ENCODE measurements around the gene NUDT1. TPM values are rescaled to one million over a fixed set of nuclear protein-coding genes. Genes with fewer than 3 reads are reported as not detected.
"Not testable (repeated sequence)": the region's sequence is repeated elsewhere in the genome, so short reads cannot be mapped to it uniquely, and the experiment has no call there.

The NUDT1 gene
- total RNA-seq, 1 donor from 2014 or later: 14.2 TPM

DNA sequence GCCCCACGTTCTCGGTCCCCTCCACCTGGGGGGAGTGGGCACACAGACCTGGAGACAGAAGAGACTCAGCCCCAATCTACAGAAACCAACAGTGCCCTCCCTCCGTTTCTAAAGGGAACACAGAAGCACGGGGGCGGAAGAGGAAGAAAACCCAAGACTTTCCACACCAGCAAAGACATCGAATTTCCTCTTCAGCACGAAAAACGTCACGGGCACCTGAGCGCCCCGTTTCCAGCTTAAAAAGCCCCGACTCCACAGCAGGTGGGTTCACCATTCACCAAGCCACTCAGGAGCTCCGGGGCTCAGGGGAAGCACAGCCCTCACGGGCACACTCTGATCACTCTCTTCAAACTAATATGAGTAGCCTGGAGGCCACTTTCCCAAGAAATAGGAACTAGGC lies 19.6 kb downstream of the NUDT1 start:
- DNase-seq (ENCODE audit: low spot score): no peak
- no peak overlapping the region for H3K4me3 Mint-ChIP-seq (ENCODE audit: unreplicated experiment)
- no peaks in the 10 kb centered on the region for H3K9me3 Mint-ChIP-seq (ENCODE audit: unreplicated experiment)
- H3K27ac Mint-ChIP-seq (ENCODE audit: unreplicated experiment): no peak overlapping the region
- H3K4me1 Mint-ChIP-seq (ENCODE audit: unreplicated experiment): no peaks in the 10 kb centered on the region
- TF ChIP-seq, protein P1, sequence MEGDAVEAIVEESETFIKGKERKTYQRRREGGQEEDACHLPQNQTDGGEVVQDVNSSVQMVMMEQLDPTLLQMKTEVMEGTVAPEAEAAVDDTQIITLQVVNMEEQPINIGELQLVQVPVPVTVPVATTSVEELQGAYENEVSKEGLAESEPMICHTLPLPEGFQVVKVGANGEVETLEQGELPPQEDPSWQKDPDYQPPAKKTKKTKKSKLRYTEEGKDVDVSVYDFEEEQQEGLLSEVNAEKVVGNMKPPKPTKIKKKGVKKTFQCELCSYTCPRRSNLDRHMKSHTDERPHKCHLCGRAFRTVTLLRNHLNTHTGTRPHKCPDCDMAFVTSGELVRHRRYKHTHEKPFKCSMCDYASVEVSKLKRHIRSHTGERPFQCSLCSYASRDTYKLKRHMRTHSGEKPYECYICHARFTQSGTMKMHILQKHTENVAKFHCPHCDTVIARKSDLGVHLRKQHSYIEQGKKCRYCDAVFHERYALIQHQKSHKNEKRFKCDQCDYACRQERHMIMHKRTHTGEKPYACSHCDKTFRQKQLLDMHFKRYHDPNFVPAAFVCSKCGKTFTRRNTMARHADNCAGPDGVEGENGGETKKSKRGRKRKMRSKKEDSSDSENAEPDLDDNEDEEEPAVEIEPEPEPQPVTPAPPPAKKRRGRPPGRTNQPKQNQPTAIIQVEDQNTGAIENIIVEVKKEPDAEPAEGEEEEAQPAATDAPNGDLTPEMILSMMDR (IDR thresholded peaks at IDR 0.05; ENCODE audit: unreplicated experiment): no peak
- peaks cover 20% of the 10 kb centered on the region for H3K36me3 Mint-ChIP-seq (ENCODE audit: low read depth, unreplicated experiment)
- peaks cover 4% of the 10 kb centered on the region for H3K27me3 Mint-ChIP-seq (ENCODE audit: unreplicated experiment)

DNA sequence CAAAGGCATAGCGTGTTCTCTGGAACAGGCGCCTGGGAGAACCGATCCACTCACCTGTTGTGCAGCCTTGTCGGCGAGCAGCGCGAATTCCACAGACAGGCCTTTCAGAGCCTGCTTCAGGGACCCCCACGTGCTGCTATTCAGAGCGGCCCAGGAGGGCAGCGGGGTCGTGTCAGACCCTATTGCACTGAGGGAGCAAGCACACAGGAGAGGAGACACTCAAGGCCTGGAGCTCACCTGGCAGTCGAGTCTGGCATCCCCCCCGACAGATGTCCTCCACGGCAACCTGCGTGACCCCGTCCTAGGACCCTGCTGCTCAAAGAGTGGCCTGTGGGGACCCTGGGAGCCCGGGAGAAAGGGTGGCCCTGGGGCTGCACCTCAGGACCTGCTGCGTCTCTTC lies 21.1 kb downstream of the NUDT1 start:
- no peaks in the 10 kb centered on the region for H3K9me3 Mint-ChIP-seq (ENCODE audit: unreplicated experiment)
- no peak overlapping the region for H3K4me3 Mint-ChIP-seq (ENCODE audit: unreplicated experiment)
- no peaks in the 10 kb centered on the region for H3K4me1 Mint-ChIP-seq (ENCODE audit: unreplicated experiment)
- no peak for DNase-seq (ENCODE audit: low spot score)
- peaks cover 25% of the 10 kb centered on the region for H3K36me3 Mint-ChIP-seq (ENCODE audit: low read depth, unreplicated experiment)
- TF ChIP-seq, protein P1 (IDR thresholded peaks at IDR 0.05; ENCODE audit: unreplicated experiment): no peak
- H3K27me3 Mint-ChIP-seq (ENCODE audit: unreplicated experiment): peaks cover 4% of the 10 kb centered on the region
- no peak overlapping the region for H3K27ac Mint-ChIP-seq (ENCODE audit: unreplicated experiment)

DNA sequence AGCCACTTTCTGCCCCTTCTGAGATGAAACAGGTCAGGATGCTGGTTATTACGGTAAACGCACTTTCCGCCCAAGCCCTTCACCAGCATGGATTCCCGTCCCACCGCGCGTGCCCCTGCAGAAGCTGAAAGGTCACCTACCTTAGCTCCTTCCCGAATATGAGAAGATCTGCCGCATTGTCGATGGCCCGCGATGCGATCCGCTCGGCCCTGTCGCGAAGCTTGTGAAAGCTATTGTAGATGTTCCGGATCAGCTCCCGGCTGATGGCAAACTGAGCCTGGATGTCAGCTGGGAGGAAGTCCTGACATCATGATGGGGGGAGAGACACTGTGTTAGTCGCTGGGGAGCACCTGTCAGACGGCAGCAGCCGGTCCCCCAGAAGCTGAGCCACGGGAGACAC lies 22.1 kb downstream of the NUDT1 start:
- no peak for DNase-seq (ENCODE audit: low spot score)
- Mint-ChIP-seq H3K9me3 (ENCODE audit: unreplicated experiment) (no peaks in the 10 kb centered on the region), H3K4me1 (ENCODE audit: unreplicated experiment) (no peaks in the 10 kb centered on the region), H3K4me3 (ENCODE audit: unreplicated experiment) (peak overlapping the region; percentile 43), H3K36me3 (ENCODE audit: low read depth, unreplicated experiment) (peaks cover 25% of the 10 kb centered on the region), H3K27me3 (ENCODE audit: unreplicated experiment) (peaks cover 4% of the 10 kb centered on the region), H3K27ac (ENCODE audit: unreplicated experiment) (peak overlapping the region; percentile 3)
- TF ChIP-seq, protein P1 (IDR thresholded peaks at IDR 0.05; ENCODE audit: unreplicated experiment): no peak

DNA sequence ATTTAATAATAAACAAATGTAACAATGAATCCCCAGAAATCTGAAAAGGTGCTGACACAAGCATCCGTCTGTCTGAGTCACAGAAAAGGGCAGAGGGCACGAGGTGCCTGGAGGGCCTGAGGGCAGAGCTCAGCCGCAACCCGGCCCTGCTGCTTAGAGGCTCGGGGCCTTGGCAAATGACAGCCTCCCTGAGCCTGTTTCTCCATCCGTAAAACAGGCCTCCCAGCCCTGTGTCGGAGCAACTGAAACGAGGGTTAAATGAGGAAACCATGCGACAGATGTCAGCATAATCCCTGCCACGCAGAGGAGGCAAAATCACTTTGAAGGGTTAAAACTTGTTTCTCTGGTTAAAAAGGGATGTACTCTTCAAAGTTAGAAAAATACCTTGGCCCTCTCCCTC lies 24.9 kb downstream of the NUDT1 start:
- no peak for DNase-seq (ENCODE audit: low spot score)
- H3K27ac Mint-ChIP-seq (ENCODE audit: unreplicated experiment): no peak overlapping the region
- peak overlapping the region; percentile 42 for H3K4me3 Mint-ChIP-seq (ENCODE audit: unreplicated experiment)
- peaks cover 6% of the 10 kb centered on the region for H3K27me3 Mint-ChIP-seq (ENCODE audit: unreplicated experiment)
- peaks cover 2% of the 10 kb centered on the region for H3K4me1 Mint-ChIP-seq (ENCODE audit: unreplicated experiment)
- H3K9me3 Mint-ChIP-seq (ENCODE audit: unreplicated experiment): peaks cover 3% of the 10 kb centered on the region
- TF ChIP-seq, protein P1 (IDR thresholded peaks at IDR 0.05; ENCODE audit: unreplicated experiment): no peak
- H3K36me3 Mint-ChIP-seq (ENCODE audit: low read depth, unreplicated experiment): peaks cover 28% of the 10 kb centered on the region

DNA sequence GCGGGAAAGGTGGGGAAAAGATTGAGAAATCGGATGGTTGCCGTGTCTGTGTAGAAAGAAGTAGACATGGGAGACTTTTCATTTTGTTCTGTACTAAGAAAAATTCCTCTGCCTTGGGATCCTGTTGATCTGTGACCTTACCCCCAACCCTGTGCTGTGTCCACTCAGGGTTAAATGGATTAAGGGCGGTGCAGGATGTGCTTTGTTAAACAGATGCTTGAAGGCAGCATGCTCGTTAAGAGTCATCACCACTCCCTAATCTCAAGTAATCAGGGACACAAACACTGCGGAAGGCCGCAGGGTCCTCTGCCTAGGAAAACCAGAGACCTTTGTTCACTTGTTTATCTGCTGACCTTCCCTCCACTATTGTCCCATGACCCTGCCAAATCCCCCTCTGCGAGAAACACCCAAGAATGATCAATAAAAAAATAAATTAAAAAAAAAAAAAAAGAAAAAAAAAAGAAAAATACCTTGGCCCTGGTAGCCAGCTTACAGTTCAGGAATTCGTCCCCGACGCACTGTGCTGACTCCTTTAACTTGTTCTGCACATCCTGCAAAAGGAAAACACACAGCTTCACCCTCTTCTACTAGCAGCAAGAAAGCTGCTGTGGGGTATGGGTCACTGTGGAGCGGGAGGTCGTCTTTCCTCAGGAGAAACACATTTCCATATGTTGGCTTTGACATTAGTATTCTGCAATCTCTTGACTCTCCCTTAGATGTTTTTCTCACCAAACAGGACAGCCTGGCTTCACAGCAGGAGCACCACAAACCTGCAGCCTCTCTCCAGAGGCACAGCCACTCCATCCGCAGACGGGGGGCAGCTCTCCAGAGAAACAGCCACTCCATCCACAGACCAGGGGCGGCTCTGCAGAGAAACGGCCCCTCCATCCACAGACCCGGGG lies 27.3 kb downstream of the NUDT1 start:
- not testable (repeated sequence) for DNase-seq (ENCODE audit: low spot score); H3K27ac Mint-ChIP-seq (ENCODE audit: unreplicated experiment); H3K4me1 Mint-ChIP-seq (ENCODE audit: unreplicated experiment); H3K9me3 Mint-ChIP-seq (ENCODE audit: unreplicated experiment); H3K27me3 Mint-ChIP-seq (ENCODE audit: unreplicated experiment)
- Mint-ChIP-seq H3K36me3 (ENCODE audit: low read depth, unreplicated experiment) (peaks cover 20% of the 10 kb centered on the region), H3K4me3 (ENCODE audit: unreplicated experiment) (peak overlapping the region; percentile 82)
